AG04449 (cell line): ENCODE results near the gene C3.

Source experiments
- CTCF ChIA-PET: fragments of 350-600 bp; formaldehyde crosslinking; extraction: SDS; loops from one replicate; lab custom pipeline; 2021; ENCODE audit warnings: antibody characterized with exemption; lab: Yijun Ruan, JAX
- POLR2A ChIA-PET: fragments of 400-600, 350-600 bp; formaldehyde crosslinking; extraction: SDS; loops from one replicate; lab custom pipeline; 2020; ENCODE audit warnings: antibody characterized with exemption, inconsistent platforms; lab: Yijun Ruan, JAX
- DNase-seq: peaks from one replicate; pipeline ENCODE4 v3.0.0-alpha.2; 2010; ENCODE audit warnings: low read depth, low spot score
- H3K4me3 ChIP-seq: 2 replicates; pipeline ENCODE4 v1.5.1; 2011; ENCODE audit warnings: low read depth, mild to moderate bottlenecking, control low read depth, low read length
- CTCF ChIP-seq: IDR thresholded peaks from one replicate; pipeline ENCODE4 v1.5.1; 2011; ENCODE audit warnings: mild to moderate bottlenecking, moderate library complexity, low read length, control low read depth, inconsistent platforms; ENCODE audit not compliant: insufficient read depth; ENCODE audit errors: missing control alignments

C3 gene

GRCh38 chr19:6720369-6721137, at the start of gene C3:
Gene C3 (minus strand): TSS chr19:6720650. CDS start chr19:6720589, 61 bp downstream.
- no peak within 1 kb of the TSS for H3K4me3 ChIP-seq
- TF ChIP-seq CTCF = no peak
- DNase-seq = no peak
- ChIA-PET CTCF (interaction anchor here (1.3 to 1.6 kb wide), 2 partner anchors 13 to 143 kb away, joined by 3 to 4 read pairs; no protein-coding TSS in a partner anchor), POLR2A (no interaction called here)

- TF ChIP-seq CTCF = no peak
- CTCF ChIA-PET = interaction anchor here (1.9 kb wide), 2 partner anchors 31 to 93 kb away, joined by 5 to 6 read pairs; no protein-coding TSS in a partner anchor
- POLR2A ChIA-PET = no interaction called here
- no peak overlapping the region for H3K4me3 ChIP-seq
- DNase-seq = no peak
Measured at GRCh38 chr19:6769006-6769619, 48.7 kb upstream of the C3 start.

GRCh38 chr19:6768236-6768785, 47.9 kb upstream of the C3 start:
- POLR2A ChIA-PET = no interaction called here

GRCh38 chr19:6767357-6768235, 47.1 kb upstream of the C3 start, which contains the start of gene SH2D3A:
Gene SH2D3A (minus strand): TSS chr19:6767435. CDS start chr19:6763748, 3,687 bp downstream.
- CTCF ChIA-PET = interaction anchor here (0.8 kb wide), 1 partner anchor 177 kb away, joined by 3 read pairs; no protein-coding TSS in a partner anchor
- no peak for TF ChIP-seq CTCF
- no peak for DNase-seq
- H3K4me3 ChIP-seq = no peak within 1 kb of the TSS
- POLR2A ChIA-PET = no interaction called here

More at GRCh38 chr19:6768236-6768785, 47.9 kb upstream of the C3 start:
- no peak for TF ChIP-seq CTCF
- CTCF ChIA-PET = interaction anchor here (1.9 kb wide), 1 partner anchor 30 kb away, joined by 6 read pairs; no protein-coding TSS in a partner anchor
- H3K4me3 ChIP-seq = no peak overlapping the region
- DNase-seq = no peak

- H3K4me3 ChIP-seq = no peak overlapping the region
- no peak for TF ChIP-seq CTCF
- ChIA-PET POLR2A (no interaction called here), CTCF (interaction anchor here (0.8 kb wide), 1 partner anchor 177 kb away, joined by 3 read pairs; no protein-coding TSS in a partner anchor)
- DNase-seq = no peak
Measured at GRCh38 chr19:6767081-6767356, 46.6 kb upstream of the C3 start.
